Esophagus muscularis mucosa (tissue), 4 donors: ENCODE measurements around the gene ZNF518A. TPM values are rescaled to one million over a fixed set of nuclear protein-coding genes. Genes with fewer than 3 reads are reported as not detected.

Source experiments
- DNase-seq: peaks from one replicate; pipeline ENCODE4 v3.0.0-alpha.2; 2017; ENCODE audit errors: extremely low spot score
- H3K27ac ChIP-seq, 4 donors: fragments of 200-600 bp; sonication (generic); replicated peaks in 1 of 4; 1 replicate in 3 of 4; 2 replicates in 1 of 4; pipeline ENCODE4 v1.5.1; 2016 to 2019; ENCODE audit warnings: mild to moderate bottlenecking in 1 of 4
- H3K27me3 ChIP-seq, 4 donors: fragments of 200-600 bp; sonication (generic); one replicate each; pipeline versions ENCODE4 v1.5.1 to v1.6.0; 2016 to 2019
- H3K36me3 ChIP-seq, 4 donors: fragments of 200-600 bp; sonication (generic); one replicate each; pipeline ENCODE4 v1.5.1; 2016 to 2019
- H3K4me1 ChIP-seq, 4 donors: fragments of 200-600 bp; sonication (generic); one replicate each; pipeline ENCODE4 v1.5.1; 2016 to 2019
- H3K4me3 ChIP-seq, 4 donors: fragments of 200-600 bp; sonication (generic); 1 replicate in 2 of 4; 2 replicates in 2 of 4; pipeline ENCODE4 v1.5.1; 2016 to 2019; ENCODE audit warnings: mild to moderate bottlenecking in 4 of 4, moderate library complexity in 1 of 4
- H3K9me3 ChIP-seq, 4 donors: fragments of 200-600 bp; sonication (generic); 1 replicate in 3 of 4; 2 replicates in 1 of 4; pipeline ENCODE4 v1.5.1; 2016 to 2019
- CTCF ChIP-seq, 3 experiments: fragments of 200-600 bp in 2 of 3; fragments of 450-650 bp in 1 of 3; sonication (generic) in 2 of 3; IDR thresholded peaks; one replicate each; pipeline ENCODE4 v1.5.1; 2017 to 2019; ENCODE audit warnings: antibody characterized with exemption in 3 of 3, mild to moderate bottlenecking in 2 of 3, moderate library complexity in 1 of 3
- EP300 ChIP-seq: sonication (generic); formaldehyde crosslinking; IDR thresholded peaks from one replicate; pipeline ENCODE4 v1.6.1; 2017; ENCODE audit warnings: antibody characterized with exemption
- POLR2A ChIP-seq: fragments of 450-650 bp; IDR thresholded peaks from one replicate; pipeline ENCODE4 v1.6.1; 2017; ENCODE audit warnings: antibody characterized with exemption, moderate library complexity, mild to moderate bottlenecking, low read depth
- POLR2AphosphoS5 ChIP-seq, 2 donors: sonication (generic); formaldehyde crosslinking; IDR thresholded peaks; one replicate each; pipeline ENCODE4 v1.6.1; 2017; ENCODE audit warnings: antibody characterized with exemption in 2 of 2
- WGBS: methylation state at CpG from one replicate; pipeline ENCODE4 v1.1.5; 2018; 5-methylcytosine and 5-hydroxymethylcytosine counted together
- intact Hi-C: fragments of 100-400 bp; cut with DNase I; formaldehyde crosslinking; loops from one replicate; pipeline ENCODE4 v1.15.1; 2023
- total RNA-seq, 4 donors: library from RNA; depleted of rRNA; stranded (reverse); fragments of >200 nt; gene quantifications; one replicate each; pipeline versions ENCODE4 v1.1.0 to v1.2.1, GENCODE V29; 2016

Gene ZNF518A
- total RNA-seq, 4 donors from 2014 or later: 11.6 to 20.8 (median 12.2) TPM

- no peak overlapping the region for H3K27ac ChIP-seq
- H3K4me3 ChIP-seq: no peak overlapping the region
- no peaks in the 10 kb centered on the region for H3K36me3 ChIP-seq
- 87% methylated on average over 1 of the region's 1 CpG for WGBS
- intact Hi-C loops: no loop called here
- DNase-seq: no peak
- H3K4me1 ChIP-seq: no peaks in the 10 kb centered on the region
- H3K27me3 ChIP-seq: no peaks in the 10 kb centered on the region
- H3K9me3 ChIP-seq: no peaks in the 10 kb centered on the region
- TF ChIP-seq POLR2AphosphoS5 (IDR thresholded peaks at IDR 0.05): no peak
Measured at GRCh38 chr10:96201525-96201924, 71.4 kb downstream of the ZNF518A start.

GRCh38 chr10:96205580-96205979 is 75.5 kb downstream of the ZNF518A start:
- no peak for DNase-seq
- H3K4me3 ChIP-seq: no peak overlapping the region
- no peaks in the 10 kb centered on the region for H3K9me3 ChIP-seq
- no peaks in the 10 kb centered on the region for H3K36me3 ChIP-seq
- 91% methylated on average over 1 of the region's 1 CpG for WGBS
- H3K4me1 ChIP-seq: no peaks in the 10 kb centered on the region
- no peak for TF ChIP-seq EP300
- TF ChIP-seq POLR2A: no peak
- no peak for TF ChIP-seq CTCF (IDR thresholded peaks at IDR 0.05)
- TF ChIP-seq POLR2AphosphoS5 (IDR thresholded peaks at IDR 0.05): no peak
- H3K27ac ChIP-seq: no peak overlapping the region
- intact Hi-C loops: no loop called here
- peaks cover 0 to 6% (median 0%) of the 10 kb centered on the region in 4 donors for H3K27me3 ChIP-seq

GRCh38 chr10:96208271-96208670 is 78.2 kb downstream of the ZNF518A start:
- TF ChIP-seq EP300 (no peak), CTCF (IDR thresholded peaks at IDR 0.05) (no peak), POLR2A (no peak), POLR2AphosphoS5 (IDR thresholded peaks at IDR 0.05) (no peak)
- Histone ChIP-seq H3K4me1 (no peaks in the 10 kb centered on the region), H3K36me3 (no peaks in the 10 kb centered on the region), H3K4me3 (no peak overlapping the region), H3K9me3 (no peaks in the 10 kb centered on the region), H3K27ac (no peak overlapping the region), H3K27me3 (peaks cover 0 to 6% (median 0%) of the 10 kb centered on the region in 4 donors)
- WGBS: 75% methylated on average over 1 of the region's 2 CpGs
- intact Hi-C loops: no loop called here
- DNase-seq: no peak

- no peaks in the 10 kb centered on the region for H3K36me3 ChIP-seq
- H3K4me3 ChIP-seq: no peak overlapping the region
- H3K9me3 ChIP-seq: no peaks in the 10 kb centered on the region
- no peak for DNase-seq
- TF ChIP-seq POLR2A (no peak), CTCF (IDR thresholded peaks at IDR 0.05) (no peak), EP300 (no peak), POLR2AphosphoS5 (IDR thresholded peaks at IDR 0.05) (no peak)
- WGBS: 68% methylated on average over 5 of the region's 5 CpGs
- no peaks in the 10 kb centered on the region for H3K4me1 ChIP-seq
- no peak overlapping the region for H3K27ac ChIP-seq
- intact Hi-C loops: no loop called here
- peaks cover 0 to 9% (median 0%) of the 10 kb centered on the region in 4 donors for H3K27me3 ChIP-seq
Measured at GRCh38 chr10:96208946-96209345, 78.8 kb downstream of the ZNF518A start.

GRCh38 chr10:96211764-96212163 is 81.7 kb downstream of the ZNF518A start:
- Histone ChIP-seq H3K27ac (no peak overlapping the region), H3K27me3 (peaks cover 0 to 20% (median 0%) of the 10 kb centered on the region in 4 donors), H3K4me3 (no peak overlapping the region), H3K4me1 (no peaks in the 10 kb centered on the region), H3K36me3 (no peaks in the 10 kb centered on the region), H3K9me3 (no peaks in the 10 kb centered on the region)
- no peak for DNase-seq
- intact Hi-C loops: no loop called here
- TF ChIP-seq CTCF (IDR thresholded peaks at IDR 0.05): no peak
- TF ChIP-seq EP300: no peak
- no peak for TF ChIP-seq POLR2AphosphoS5 (IDR thresholded peaks at IDR 0.05)
- TF ChIP-seq POLR2A: no peak
